BLaER1 treated with 17β-estradiol and CSF1 and Interleukin-3, amounts not matched to agents 10 nM and 100 nM (cell line): ENCODE measurements around the gene PXMP4.

ENCODE experiments used
- H3K27ac ChIP-seq, 11 experiments: shearing (Covaris generic); formaldehyde crosslinking; 2 replicates each; pipeline ENCODE4 v1.8.1; 2022
- H3K27me3 ChIP-seq, 11 experiments: shearing (Covaris generic); formaldehyde crosslinking; 2 replicates each; pipeline ENCODE4 v1.8.1; 2022
- H3K36me3 ChIP-seq, 11 experiments: shearing (Covaris generic); formaldehyde crosslinking; 2 replicates each; pipeline ENCODE4 v1.8.1; 2022
- H3K4me1 ChIP-seq, 10 experiments: shearing (Covaris generic); formaldehyde crosslinking; 2 replicates each; pipeline ENCODE4 v1.8.1; 2022
- H3K4me2 ChIP-seq, 11 experiments: shearing (Covaris generic); formaldehyde crosslinking; 2 replicates each; pipeline ENCODE4 v1.8.1; 2022
- H3K4me3 ChIP-seq, 10 experiments: shearing (Covaris generic); formaldehyde crosslinking; 2 replicates each; pipeline ENCODE4 v1.8.1; 2022
- H3K9ac ChIP-seq, 11 experiments: shearing (Covaris generic); formaldehyde crosslinking; 2 replicates each; pipeline ENCODE4 v1.8.1; 2022
- H3K9me3 ChIP-seq, 11 experiments: shearing (Covaris generic); formaldehyde crosslinking; replicated peaks in 1 of 11; 2 replicates each; pipeline ENCODE4 v1.8.1; 2022
- H4K20me1 ChIP-seq, 11 experiments: shearing (Covaris generic); formaldehyde crosslinking; 2 replicates each; pipeline ENCODE4 v1.8.1; 2022
- Cebpa-rat ChIP-seq, 11 experiments: shearing (Covaris generic); IDR thresholded peaks; 2 replicates each; pipeline ENCODE4 v1.8.1; 2022

The PXMP4 gene

DNA sequence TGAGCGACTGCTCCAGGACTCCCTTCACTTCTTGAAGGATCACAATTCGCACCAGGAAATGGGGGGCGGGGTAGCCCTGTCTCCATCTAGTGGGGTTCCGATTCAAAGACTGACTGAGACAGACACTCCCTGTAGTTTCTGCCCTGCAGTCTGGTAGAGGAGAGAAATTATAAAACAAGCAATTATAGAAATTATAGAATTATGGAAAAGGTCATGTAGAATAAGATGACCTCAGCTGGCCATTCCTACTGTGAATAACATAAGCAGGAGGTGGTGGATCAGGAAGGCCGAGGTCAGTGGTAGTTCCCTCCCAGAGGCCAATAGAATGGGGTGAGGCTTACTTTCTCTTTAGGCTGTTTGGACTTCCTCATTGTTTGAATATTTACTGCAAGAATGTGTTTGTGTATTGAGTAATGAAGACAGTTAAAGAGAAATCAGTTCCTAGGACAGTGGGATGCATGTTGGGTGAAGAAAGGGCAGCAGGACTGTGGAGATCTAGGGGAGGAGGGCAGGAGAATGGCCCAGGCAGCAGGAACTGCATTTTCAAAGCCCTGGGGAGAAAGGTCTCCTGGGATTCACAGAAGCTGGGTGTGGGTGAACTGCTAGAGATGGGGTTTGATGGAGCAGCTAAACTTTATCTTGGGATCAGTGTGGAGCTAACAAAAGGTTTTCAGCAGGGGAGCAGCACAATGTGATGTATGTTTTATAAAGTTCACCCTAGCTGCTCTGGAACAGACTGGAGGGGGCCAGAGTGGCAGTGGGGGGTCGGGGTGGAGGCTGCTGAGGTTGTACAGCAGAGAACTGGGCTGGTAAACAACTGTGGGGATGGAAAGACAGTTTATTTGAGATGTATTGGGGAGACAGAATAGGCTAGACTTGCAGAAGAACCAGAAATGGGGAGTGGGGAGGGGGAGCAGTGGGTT lies 13.8 kb upstream of the PXMP4 start:
- no peaks in the 10 kb centered on the region for H3K27me3 ChIP-seq
- TF ChIP-seq Cebpa-rat (IDR thresholded peaks at IDR 0.05), result peak in 3 of 11 experiments; percentile 17 to 43 (median 19); a peak in 3 of 22 replicates
- peak overlapping the region in 6 of 10 experiments; percentile 60 to 75 (median 69); a peak in 4 of 20 replicates for H3K4me3 ChIP-seq
- peaks cover 28 to 35% (median 32%) of the 10 kb centered on the region in 11 experiments for H3K9me3 ChIP-seq
- H3K4me1 ChIP-seq, result peaks cover 28 to 33% (median 31%) of the 10 kb centered on the region in 10 experiments
- peaks cover 9 to 23% (median 12%) of the 10 kb centered on the region in 11 experiments; a peak in 19 of 22 replicates for H3K36me3 ChIP-seq
- peak overlapping the region; percentile 43 to 89 (median 75); a peak in 18 of 22 replicates for H3K9ac ChIP-seq
- peak overlapping the region; percentile 50 to 89 (median 83) for H3K27ac ChIP-seq
- peak overlapping the region; percentile 92 to 99 (median 96) for H3K4me2 ChIP-seq
- H4K20me1 ChIP-seq, result no peaks in the 10 kb centered on the region

DNA sequence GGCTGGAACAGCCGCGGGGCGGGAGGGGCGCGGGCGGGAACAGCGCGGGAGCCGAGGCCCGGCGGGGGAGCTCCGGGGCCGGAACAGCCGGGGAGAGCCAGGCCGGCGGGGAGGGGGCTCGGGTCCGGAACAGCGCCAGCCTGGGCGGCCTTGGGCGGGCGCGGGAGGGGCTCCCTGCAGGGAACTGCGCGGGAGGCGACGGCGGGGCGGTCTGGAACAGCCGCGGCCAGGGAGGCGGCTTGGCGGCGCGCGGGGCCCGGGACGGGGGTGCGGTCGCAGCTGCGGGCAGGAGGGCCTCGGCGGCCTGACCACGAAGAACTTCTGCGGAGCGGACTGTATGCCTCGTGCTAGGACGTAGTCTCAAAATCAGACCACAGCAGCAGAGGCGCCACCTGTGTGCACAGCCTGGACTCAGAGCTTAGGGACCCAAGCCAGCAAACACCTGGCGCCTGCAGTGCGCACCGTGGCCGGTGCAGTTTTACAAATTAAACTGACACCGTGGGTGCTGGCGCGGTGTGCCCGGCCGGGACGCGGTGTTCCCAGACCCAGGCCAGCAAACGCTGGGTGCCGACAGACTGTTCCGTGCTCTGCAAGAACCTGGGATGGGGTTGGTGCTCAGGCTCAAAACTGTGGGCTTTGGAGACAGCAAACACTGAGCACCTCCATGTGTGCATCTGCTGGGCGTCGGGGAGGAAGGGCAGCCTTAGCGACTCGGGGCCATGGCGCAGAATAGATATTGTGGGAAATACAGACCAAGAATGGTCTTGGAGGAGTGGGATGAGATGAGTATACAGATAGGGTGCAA lies 12.3 kb upstream of the PXMP4 start:
- H3K27ac ChIP-seq, result peak overlapping the region; percentile 73 to 89 (median 84)
- TF ChIP-seq Cebpa-rat (IDR thresholded peaks at IDR 0.05), result no peak

DNA sequence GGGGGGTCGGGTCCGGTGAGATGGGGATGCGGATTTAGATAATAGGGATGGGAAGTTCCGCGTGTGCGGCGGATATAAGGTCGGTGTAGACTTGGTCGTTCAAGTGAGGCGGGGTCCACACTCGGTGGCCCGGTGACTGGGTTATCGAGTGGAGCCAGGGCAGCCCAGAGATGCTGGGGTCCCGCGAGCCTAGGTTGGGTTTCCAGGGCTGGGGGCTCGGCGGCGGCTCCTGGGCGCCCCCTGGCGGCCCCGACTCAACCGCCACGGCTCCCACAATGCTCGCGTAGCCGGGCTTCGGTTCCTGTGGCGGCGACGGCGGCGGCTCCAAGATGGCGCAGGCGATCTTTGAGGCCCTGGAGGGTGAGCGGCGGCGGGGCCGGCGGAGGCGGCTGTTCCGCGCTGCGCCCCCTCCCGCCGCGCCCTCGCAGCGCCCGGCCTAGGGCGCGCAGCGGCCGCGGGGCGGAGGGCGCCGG lies 11.6 kb upstream of the PXMP4 start, which contains the start of gene ZNF341:
TSS of gene ZNF341 (plus strand) at position 304 of the 473 bp plus-strand sequence. CDS start at position 330, 26 bp downstream.
- Histone ChIP-seq H4K20me1 (no peaks in the 10 kb centered on the region), H3K27me3 (no peaks in the 10 kb centered on the region), H3K9me3 (peaks cover 14 to 18% (median 16%) of the 10 kb centered on the region in 11 experiments), H3K4me1 (peaks cover 28 to 33% (median 31%) of the 10 kb centered on the region in 10 experiments), H3K36me3 (peaks cover 1 to 12% (median 7%) of the 10 kb centered on the region in 11 experiments; a peak in 19 of 22 replicates), H3K27ac (peak within 1 kb of the TSS; percentile 73 to 89 (median 84)), H3K4me3 (peak within 1 kb of the TSS; percentile 57 to 75 (median 69)), H3K9ac (peak within 1 kb of the TSS; percentile 75 to 89 (median 84)), H3K4me2 (peak within 1 kb of the TSS; percentile 92 to 99 (median 96))
- TF ChIP-seq Cebpa-rat (IDR thresholded peaks at IDR 0.05), result no peak

More for the DNA sequence above, 12.3 kb upstream of the PXMP4 start:
- H4K20me1 ChIP-seq, result no peaks in the 10 kb centered on the region
- peak overlapping the region; percentile 92 to 99 (median 96) for H3K4me2 ChIP-seq
- H3K36me3 ChIP-seq, result peaks cover 8 to 18% (median 12%) of the 10 kb centered on the region in 11 experiments; a peak in 19 of 22 replicates
- peak overlapping the region; percentile 57 to 75 (median 69) for H3K4me3 ChIP-seq
- H3K4me1 ChIP-seq, result peaks cover 28 to 33% (median 31%) of the 10 kb centered on the region in 10 experiments
- H3K27me3 ChIP-seq, result no peaks in the 10 kb centered on the region
- H3K9ac ChIP-seq, result peak overlapping the region; percentile 75 to 89 (median 84)
- peaks cover 21 to 25% (median 23%) of the 10 kb centered on the region in 11 experiments for H3K9me3 ChIP-seq

DNA sequence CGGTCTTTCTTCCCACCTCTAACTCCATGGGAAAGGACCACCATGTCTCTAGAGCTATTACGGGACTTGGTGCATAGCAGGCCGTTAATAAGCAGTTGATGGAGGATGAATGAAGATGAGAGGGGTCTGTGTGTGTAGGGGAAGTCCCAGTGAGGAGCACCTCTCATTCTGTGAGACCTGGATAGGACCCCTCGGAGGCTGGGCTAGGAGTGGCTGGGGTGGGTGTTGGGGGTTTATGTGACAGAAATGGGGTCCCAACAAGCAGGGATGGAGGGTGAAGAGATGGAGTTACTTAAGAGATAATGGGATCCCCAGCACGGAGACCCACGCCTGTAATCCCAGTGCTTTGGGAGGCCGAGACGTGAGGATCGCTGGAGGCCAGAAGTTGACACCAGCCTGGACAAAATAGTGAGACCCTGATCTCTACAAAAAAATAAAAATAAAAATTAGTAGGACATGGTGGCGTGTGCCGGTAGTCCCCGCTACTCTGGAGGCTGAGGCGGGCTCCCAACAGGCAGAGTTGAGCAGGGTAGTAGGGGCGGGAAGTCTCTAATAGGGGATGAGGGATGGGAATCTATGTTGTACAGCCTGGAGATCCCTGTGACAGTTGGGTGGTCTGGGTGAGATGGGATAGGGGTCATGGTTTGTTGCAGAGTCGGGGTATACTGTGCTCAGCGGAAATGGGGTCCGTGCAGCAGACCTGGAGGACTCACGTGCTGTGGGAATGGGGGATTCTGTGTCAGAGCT lies 11.0 kb upstream of the PXMP4 start:
- H3K4me2 ChIP-seq, result peak overlapping the region; percentile 72 to 99 (median 94)
- peak overlapping the region; percentile 57 to 75 (median 69) for H3K4me3 ChIP-seq
- H4K20me1 ChIP-seq, result no peaks in the 10 kb centered on the region
- H3K27ac ChIP-seq, result peak overlapping the region; percentile 73 to 89 (median 84)
- H3K27me3 ChIP-seq, result no peaks in the 10 kb centered on the region
- H3K9ac ChIP-seq, result peak overlapping the region; percentile 75 to 89 (median 84)
- TF ChIP-seq Cebpa-rat (IDR thresholded peaks at IDR 0.05), result no peak
- H3K9me3 ChIP-seq, result peaks cover 8 to 12% (median 10%) of the 10 kb centered on the region in 11 experiments
- H3K36me3 ChIP-seq, result peaks cover 0 to 6% (median 1%) of the 10 kb centered on the region in 11 experiments; a peak in 7 of 22 replicates
- H3K4me1 ChIP-seq, result peaks cover 28 to 33% (median 31%) of the 10 kb centered on the region in 10 experiments

DNA sequence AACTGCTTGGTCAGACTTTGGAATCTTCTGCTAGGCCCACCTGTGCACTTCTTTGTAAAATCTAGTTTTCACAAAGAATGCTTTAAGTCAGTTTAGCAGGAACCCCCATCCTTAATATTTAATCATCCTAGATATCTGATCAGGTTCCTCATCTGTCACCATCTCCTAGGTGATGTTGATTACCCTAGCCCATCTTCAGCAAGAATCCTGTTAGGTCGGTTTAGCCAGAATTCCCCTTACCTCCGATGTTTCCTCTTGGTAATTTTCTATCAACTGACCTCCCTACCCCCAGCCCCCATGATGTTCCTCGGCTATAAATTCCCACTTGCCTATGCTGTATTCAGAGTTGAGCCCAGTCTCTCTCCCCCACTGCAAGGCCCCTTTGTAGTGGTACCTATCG lies 9.0 kb upstream of the PXMP4 start:
- Histone ChIP-seq H3K9ac (no peak overlapping the region), H3K36me3 (no peaks in the 10 kb centered on the region), H3K27ac (no peak overlapping the region), H3K27me3 (no peaks in the 10 kb centered on the region), H4K20me1 (no peaks in the 10 kb centered on the region), H3K4me2 (no peak overlapping the region), H3K4me3 (no peak overlapping the region), H3K4me1 (peaks cover 22 to 31% (median 29%) of the 10 kb centered on the region in 10 experiments), H3K9me3 (no peaks in the 10 kb centered on the region)
- no peak for TF ChIP-seq Cebpa-rat (IDR thresholded peaks at IDR 0.05)

DNA sequence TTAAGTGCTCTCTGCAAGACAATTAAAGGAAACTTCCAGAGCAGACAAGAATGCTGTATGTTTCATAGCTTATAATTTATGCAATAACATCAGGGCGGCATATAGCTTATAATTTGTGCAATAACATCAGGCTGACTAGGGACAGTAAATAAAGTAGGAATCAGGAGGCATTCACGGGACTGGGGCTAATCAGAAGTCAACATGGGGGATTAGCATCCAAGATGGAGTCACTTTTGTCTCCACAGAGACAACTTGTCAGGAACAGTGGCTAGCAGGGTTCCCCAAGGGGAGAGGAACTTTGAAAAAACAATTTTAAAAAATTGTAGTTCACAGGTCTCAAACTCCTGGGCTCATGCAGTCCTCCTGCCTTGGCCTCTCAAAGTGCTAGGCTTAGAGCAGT lies 8.4 kb upstream of the PXMP4 start:
- Histone ChIP-seq H3K4me3 (no peak overlapping the region), H3K36me3 (no peaks in the 10 kb centered on the region), H3K27me3 (no peaks in the 10 kb centered on the region), H3K4me2 (no peak overlapping the region), H3K9me3 (no peaks in the 10 kb centered on the region), H3K9ac (no peak overlapping the region), H3K4me1 (peaks cover 17 to 27% (median 23%) of the 10 kb centered on the region in 10 experiments), H3K27ac (no peak overlapping the region), H4K20me1 (no peaks in the 10 kb centered on the region)
- no peak for TF ChIP-seq Cebpa-rat (IDR thresholded peaks at IDR 0.05)

DNA sequence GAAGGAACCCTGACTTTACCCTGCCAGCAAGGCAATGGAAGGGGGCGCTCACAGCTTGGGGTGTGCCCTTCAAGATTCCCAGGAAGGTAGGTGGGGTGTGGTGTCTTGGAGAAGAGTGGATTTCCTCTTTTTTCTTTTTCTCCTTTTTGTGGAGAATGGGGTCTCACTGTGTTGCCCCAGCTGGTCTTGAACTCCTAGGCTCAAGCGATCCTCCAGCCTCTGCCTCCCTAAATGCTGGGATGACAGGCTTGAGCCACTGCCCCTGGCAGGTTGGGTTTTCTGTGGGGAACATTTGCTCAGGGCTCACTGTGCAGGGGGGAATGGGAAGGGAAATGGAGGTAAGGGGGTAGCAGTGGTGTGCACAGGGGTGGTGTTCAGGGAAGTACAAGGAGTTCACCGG lies 7.7 kb upstream of the PXMP4 start:
- Histone ChIP-seq H3K9me3 (no peaks in the 10 kb centered on the region), H3K9ac (no peak overlapping the region), H3K4me3 (no peak overlapping the region), H3K36me3 (no peaks in the 10 kb centered on the region), H4K20me1 (no peaks in the 10 kb centered on the region), H3K4me2 (no peak overlapping the region), H3K27ac (no peak overlapping the region), H3K4me1 (peaks cover 10 to 20% (median 17%) of the 10 kb centered on the region in 10 experiments), H3K27me3 (no peaks in the 10 kb centered on the region)
- TF ChIP-seq Cebpa-rat (IDR thresholded peaks at IDR 0.05), result no peak

DNA sequence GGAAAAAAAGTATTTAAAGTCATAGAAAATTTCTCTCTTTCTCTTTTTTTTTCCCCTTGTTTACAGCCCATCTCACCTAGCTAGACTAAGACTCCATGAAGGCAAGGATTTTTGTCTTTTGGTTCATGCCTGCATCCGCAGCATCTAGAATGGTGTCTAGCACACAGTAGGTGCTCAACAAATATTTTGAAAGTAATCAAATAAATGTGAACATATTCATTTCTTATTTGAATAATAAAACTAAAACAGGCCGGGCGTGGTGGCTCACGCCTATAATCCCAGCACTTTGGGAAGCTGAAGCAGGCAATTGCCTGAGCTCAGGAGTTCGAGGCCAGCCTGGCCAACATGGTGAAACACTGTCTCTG lies 7.0 kb upstream of the PXMP4 start:
- no peak for TF ChIP-seq Cebpa-rat (IDR thresholded peaks at IDR 0.05)
- no peak overlapping the region for H3K4me3 ChIP-seq

More for the DNA sequence above, 7.0 kb upstream of the PXMP4 start:
- Histone ChIP-seq H3K36me3 (no peaks in the 10 kb centered on the region), H3K9ac (no peak overlapping the region), H3K9me3 (no peaks in the 10 kb centered on the region; a peak in 1 of 22 replicates), H3K27ac (no peak overlapping the region), H3K27me3 (no peaks in the 10 kb centered on the region), H3K4me1 (peaks cover 4 to 15% (median 12%) of the 10 kb centered on the region in 10 experiments; a peak in 15 of 20 replicates), H4K20me1 (no peaks in the 10 kb centered on the region), H3K4me2 (no peak overlapping the region)
